Embryonic facial prominence (tissue), 1 donor: ENCODE data around the gene FRK.
"Not testable (repeated sequence)": the region's sequence is repeated elsewhere in the genome, so short reads cannot be mapped to it uniquely, and the experiment has no call there.

Experiments used
- DNase-seq: peaks from one replicate; pipeline ENCODE4 v3.0.0-alpha.2; 2016; ENCODE audit errors: extremely low spot score

Gene FRK

GRCh38 chr6:115888687-115889470, 171.8 kb downstream of the FRK start:
- DNase-seq: not testable (repeated sequence)

- no peak for DNase-seq
Observed at GRCh38 chr6:115887891-115888290, 172.8 kb downstream of the FRK start.

GRCh38 chr6:115885636-115886366, 174.9 kb downstream of the FRK start:
- DNase-seq: no peak

- no peak for DNase-seq
Observed at GRCh38 chr6:115882771-115883170, 177.9 kb downstream of the FRK start.

GRCh38 chr6:115882174-115882573, 178.5 kb downstream of the FRK start:
- DNase-seq: no peak
